Measurements from ENCODE around the gene MFSD1. TPM values are rescaled to one million over a fixed set of nuclear protein-coding genes. Genes with fewer than 3 reads are reported as not detected.

Gene MFSD1
- total RNA-seq, 4 donors from 2014 or later: 9.2 to 86.6 (median 64.0) TPM

DNA sequence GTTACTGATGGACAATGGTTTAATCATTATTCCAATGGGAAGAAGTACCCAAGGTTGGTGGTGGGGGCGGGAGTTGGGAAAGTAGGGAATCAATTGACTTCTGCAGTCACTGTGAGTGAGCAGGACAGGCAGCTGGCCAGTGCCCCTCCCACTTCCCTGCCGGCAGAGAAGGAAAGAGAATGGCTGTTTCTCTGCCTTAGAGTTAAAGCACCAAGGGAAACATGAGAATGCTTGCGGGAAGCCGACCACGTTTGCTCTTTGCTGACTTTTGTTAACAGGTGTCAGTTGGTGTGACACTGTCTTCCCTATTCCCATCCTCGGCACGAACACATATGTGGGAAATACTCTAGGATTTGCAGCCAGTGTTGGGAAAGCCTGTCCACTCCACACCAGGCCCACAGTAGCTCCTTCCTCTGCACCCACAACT, 33.5 kb upstream of the MFSD1 start:
- Histone ChIP-seq H3K27me3 (no peaks in the 10 kb centered on the region), H3K4me1 (peaks cover 7 to 68% (median 28%) of the 10 kb centered on the region in 4 donors), H3K4me3 (no peak overlapping the region), H3K36me3 (no peaks in the 10 kb centered on the region), H3K27ac (peak overlapping the region; percentile 53 to 77 (median 66)), H3K9me3 (no peaks in the 10 kb centered on the region)
- intact Hi-C loops (cut with DNase I; ENCODE audit: low total_unique reads) (no loop called here), in situ Hi-C loops (cut with MboI; ENCODE audit: low pct_ligation_motif_present in 1 of 4, low pct_unique_long_range_greater_than_20kb in 1 of 4, low sequenced_read_pairs in 3 of 4) (no loop called here)
- WGBS, 2 donors (ENCODE audit: low coverage in 1 of 2): 0 to 29% methylated on average over 2 to 7 of the region's 7 CpGs
- DNase-seq: peak; percentile 54
- TF ChIP-seq, protein P1, sequence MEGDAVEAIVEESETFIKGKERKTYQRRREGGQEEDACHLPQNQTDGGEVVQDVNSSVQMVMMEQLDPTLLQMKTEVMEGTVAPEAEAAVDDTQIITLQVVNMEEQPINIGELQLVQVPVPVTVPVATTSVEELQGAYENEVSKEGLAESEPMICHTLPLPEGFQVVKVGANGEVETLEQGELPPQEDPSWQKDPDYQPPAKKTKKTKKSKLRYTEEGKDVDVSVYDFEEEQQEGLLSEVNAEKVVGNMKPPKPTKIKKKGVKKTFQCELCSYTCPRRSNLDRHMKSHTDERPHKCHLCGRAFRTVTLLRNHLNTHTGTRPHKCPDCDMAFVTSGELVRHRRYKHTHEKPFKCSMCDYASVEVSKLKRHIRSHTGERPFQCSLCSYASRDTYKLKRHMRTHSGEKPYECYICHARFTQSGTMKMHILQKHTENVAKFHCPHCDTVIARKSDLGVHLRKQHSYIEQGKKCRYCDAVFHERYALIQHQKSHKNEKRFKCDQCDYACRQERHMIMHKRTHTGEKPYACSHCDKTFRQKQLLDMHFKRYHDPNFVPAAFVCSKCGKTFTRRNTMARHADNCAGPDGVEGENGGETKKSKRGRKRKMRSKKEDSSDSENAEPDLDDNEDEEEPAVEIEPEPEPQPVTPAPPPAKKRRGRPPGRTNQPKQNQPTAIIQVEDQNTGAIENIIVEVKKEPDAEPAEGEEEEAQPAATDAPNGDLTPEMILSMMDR (IDR thresholded peaks at IDR 0.05): no peak
- TF ChIP-seq POLR2A (IDR thresholded peaks at IDR 0.05) (no peak), EP300 (IDR thresholded peaks at IDR 0.05; ENCODE audit: low read depth) (no peak), POLR2AphosphoS5 (IDR thresholded peaks at IDR 0.05) (no peak)

DNA sequence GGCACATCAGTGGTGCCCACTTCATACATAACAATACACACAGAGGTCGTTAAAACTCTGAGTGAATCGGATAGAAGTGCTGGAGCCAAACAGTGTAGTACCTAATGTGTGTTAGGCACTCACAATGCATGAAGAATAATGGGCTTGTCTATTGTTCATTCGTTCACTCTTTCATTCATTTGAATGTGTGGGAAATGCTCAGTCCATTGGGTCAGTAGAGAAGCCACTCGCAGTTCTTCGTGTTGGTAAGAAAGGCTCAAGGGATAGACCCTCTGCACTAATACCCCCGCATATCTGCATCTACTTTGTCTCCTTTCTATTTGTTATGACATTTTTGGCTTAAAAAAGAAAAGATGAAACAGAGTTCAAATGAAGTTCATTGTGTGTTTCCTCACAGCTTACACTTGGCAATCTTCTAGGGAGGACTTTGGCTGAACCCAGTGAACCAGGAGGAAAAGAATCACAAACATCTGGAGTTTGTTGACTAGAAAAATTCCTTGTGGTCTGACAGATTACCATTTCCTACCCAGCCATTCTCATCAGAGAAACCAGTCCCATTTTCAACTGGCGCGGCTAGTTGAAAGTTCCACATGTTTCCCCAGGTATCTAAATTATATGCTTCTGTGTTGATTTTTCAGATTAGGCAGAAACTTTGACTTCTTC, 32.8 kb upstream of the MFSD1 start:
- H3K27me3 ChIP-seq: no peaks in the 10 kb centered on the region
- peak overlapping the region; percentile 53 to 77 (median 66) for H3K27ac ChIP-seq
- 55 to 61% methylated on average over 6 to 8 of the region's 8 CpGs for WGBS, 2 donors (ENCODE audit: low coverage in 1 of 2)
- no peak overlapping the region for H3K4me3 ChIP-seq
- peaks cover 7 to 75% (median 28%) of the 10 kb centered on the region in 4 donors for H3K4me1 ChIP-seq
- intact Hi-C loops (cut with DNase I; ENCODE audit: low total_unique reads) (no loop called here), in situ Hi-C loops (cut with MboI; ENCODE audit: low pct_ligation_motif_present in 1 of 4, low pct_unique_long_range_greater_than_20kb in 1 of 4, low sequenced_read_pairs in 3 of 4) (no loop called here)
- DNase-seq: peak; percentile 11
- TF ChIP-seq POLR2A (IDR thresholded peaks at IDR 0.05) (no peak), EP300 (IDR thresholded peaks at IDR 0.05; ENCODE audit: low read depth) (peak; percentile 42), POLR2AphosphoS5 (IDR thresholded peaks at IDR 0.05) (peak; percentile 61 to 88 (median 82))
- TF ChIP-seq, protein P1 (IDR thresholded peaks at IDR 0.05): no peak
- no peaks in the 10 kb centered on the region for H3K9me3 ChIP-seq
- H3K36me3 ChIP-seq: no peaks in the 10 kb centered on the region

DNA sequence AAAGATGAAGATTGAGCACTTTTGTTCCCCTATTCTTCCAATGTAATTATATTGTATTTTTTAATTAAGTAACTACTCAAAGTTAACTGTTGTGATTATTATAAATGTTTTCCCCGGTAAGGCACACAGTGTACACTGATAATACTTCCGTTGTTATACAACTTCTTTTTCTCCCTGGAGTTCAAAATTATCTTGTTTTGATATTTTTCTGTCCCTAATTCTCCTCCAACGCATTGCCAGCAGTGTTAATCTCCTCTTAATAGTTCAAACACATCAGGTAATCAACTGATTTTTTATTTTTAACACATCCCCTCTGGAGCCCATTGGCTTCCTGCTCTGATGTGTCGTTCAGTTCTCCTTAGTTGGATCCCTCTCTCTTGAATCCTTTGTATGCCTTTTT, 32.3 kb upstream of the MFSD1 start:
- no peak for DNase-seq
- Histone ChIP-seq H3K27ac (peak overlapping the region; percentile 53 to 77 (median 66)), H3K4me3 (no peak overlapping the region), H3K36me3 (no peaks in the 10 kb centered on the region), H3K9me3 (no peaks in the 10 kb centered on the region), H3K4me1 (peaks cover 7 to 80% (median 28%) of the 10 kb centered on the region in 4 donors), H3K27me3 (no peaks in the 10 kb centered on the region)
- intact Hi-C loops (cut with DNase I; ENCODE audit: low total_unique reads): no loop called here
- TF ChIP-seq, protein P1 (IDR thresholded peaks at IDR 0.05): no peak
- TF ChIP-seq POLR2AphosphoS5 (IDR thresholded peaks at IDR 0.05) (no peak), EP300 (IDR thresholded peaks at IDR 0.05; ENCODE audit: low read depth) (no peak), POLR2A (IDR thresholded peaks at IDR 0.05) (no peak)
- 37 to 48% methylated on average over 4 of the region's 4 CpGs for WGBS, 2 donors (ENCODE audit: low coverage in 1 of 2)
- in situ Hi-C loops (cut with MboI; ENCODE audit: low pct_ligation_motif_present in 1 of 4, low pct_unique_long_range_greater_than_20kb in 1 of 4, low sequenced_read_pairs in 3 of 4): no loop called here

DNA sequence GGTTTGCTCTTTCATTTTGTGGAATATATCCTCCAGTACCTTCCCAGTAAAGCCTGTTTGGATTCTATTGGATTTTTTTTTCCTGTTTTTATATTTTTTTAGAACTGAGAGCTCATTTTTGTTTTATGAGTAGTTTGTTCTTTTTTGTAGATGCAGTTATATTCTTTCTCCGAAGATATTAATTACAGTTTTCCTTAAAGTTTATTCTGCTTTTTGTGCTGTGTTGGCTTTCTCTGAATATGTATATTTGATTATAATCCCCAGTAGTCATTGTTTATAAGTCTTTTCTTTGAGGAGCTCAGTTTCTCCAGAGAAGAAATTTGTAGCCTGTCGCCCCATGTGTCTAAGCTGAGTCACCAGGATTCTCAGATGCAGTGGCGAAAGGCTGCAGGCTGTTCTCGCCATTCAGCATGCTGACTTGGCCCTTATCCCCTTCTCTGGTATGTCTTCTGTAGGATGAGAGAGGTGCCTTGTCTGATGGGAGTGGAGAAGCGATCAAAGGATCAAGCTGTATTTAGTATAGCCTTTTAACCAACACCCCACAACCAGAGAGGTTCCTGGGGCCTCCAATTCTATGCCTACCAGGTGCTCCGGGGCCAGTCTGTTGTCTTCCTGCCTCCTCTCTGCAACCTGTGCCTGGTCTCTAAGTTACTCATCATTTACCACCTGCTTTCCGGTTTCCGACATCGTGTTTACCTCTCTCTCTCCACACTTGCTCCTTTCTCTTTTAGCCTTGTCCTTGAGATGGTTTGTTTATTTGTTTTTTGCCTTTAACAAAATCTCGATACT, 31.7 kb upstream of the MFSD1 start:
- Histone ChIP-seq H3K36me3 (no peaks in the 10 kb centered on the region), H3K4me1 (peaks cover 7 to 86% (median 32%) of the 10 kb centered on the region in 4 donors), H3K4me3 (no peak overlapping the region), H3K27me3 (no peaks in the 10 kb centered on the region), H3K9me3 (no peaks in the 10 kb centered on the region), H3K27ac (peak overlapping the region; percentile 53 to 77 (median 66))
- WGBS, 2 donors (ENCODE audit: low coverage in 1 of 2): 76 to 86% methylated on average over 9 to 10 of the region's 10 CpGs
- TF ChIP-seq POLR2AphosphoS5 (IDR thresholded peaks at IDR 0.05) (no peak), POLR2A (IDR thresholded peaks at IDR 0.05) (no peak), EP300 (IDR thresholded peaks at IDR 0.05; ENCODE audit: low read depth) (no peak)
- intact Hi-C loops (cut with DNase I; ENCODE audit: low total_unique reads): no loop called here
- in situ Hi-C loops (cut with MboI; ENCODE audit: low pct_ligation_motif_present in 1 of 4, low pct_unique_long_range_greater_than_20kb in 1 of 4, low sequenced_read_pairs in 3 of 4): no loop called here
- DNase-seq: no peak

Data from transverse colon (tissue), 4 donors.